ENCODE data around the gene ABL1. TPM values are rescaled to one million over a fixed set of nuclear protein-coding genes. Genes with fewer than 3 reads are reported as not detected.

ABL1 gene
- total RNA-seq, 4 donors from 2014 or later: 37.2 to 61.8 (median 56.2) TPM

DNA sequence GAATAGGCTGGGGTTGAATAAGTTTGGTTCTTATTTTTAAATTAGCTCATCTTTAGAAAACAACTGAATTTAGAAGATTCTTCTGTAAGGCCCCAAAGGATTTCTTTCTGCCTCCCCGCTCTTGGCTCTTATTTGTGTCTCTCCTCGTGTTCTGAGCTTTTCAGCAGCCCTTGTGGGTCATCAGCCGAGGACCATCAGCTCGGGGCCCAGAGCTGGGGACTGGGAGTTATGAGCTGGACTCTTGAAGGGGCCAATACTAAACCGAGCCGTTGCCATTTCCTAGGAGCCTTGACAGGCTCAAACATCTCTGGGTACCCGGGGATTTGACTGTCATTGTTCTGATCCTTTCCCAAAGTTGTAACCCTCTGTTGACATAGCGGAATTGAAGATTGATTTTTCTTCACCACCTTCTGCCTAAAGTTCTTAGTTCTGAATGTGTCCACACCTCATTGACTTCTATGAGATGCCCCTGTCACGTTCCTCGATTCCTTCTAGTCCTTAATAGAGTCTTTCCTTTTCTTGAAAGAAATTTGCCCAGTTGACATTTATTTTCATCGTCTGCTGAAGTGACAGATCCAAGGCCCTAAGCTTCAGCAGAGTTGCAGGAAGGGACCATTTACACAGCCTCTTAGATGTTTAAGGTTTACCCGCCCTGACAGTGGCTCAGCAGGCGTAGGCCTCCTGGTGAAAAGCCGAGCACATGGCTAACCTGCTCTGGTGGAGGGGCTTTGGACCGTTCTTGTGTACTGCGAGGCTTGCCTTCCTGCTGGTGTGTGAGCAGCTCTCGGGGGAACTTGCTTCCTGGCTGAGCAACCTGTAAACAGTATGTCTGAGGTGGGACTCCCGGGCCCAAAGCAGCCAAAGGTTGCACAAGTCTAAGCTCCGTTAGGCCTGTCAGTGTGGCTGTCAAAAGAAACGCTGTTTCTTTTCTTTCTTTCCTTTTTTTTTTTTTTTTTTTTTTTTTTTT lies 24.0 kb downstream of the ABL1 start:
- TF ChIP-seq, protein P1, sequence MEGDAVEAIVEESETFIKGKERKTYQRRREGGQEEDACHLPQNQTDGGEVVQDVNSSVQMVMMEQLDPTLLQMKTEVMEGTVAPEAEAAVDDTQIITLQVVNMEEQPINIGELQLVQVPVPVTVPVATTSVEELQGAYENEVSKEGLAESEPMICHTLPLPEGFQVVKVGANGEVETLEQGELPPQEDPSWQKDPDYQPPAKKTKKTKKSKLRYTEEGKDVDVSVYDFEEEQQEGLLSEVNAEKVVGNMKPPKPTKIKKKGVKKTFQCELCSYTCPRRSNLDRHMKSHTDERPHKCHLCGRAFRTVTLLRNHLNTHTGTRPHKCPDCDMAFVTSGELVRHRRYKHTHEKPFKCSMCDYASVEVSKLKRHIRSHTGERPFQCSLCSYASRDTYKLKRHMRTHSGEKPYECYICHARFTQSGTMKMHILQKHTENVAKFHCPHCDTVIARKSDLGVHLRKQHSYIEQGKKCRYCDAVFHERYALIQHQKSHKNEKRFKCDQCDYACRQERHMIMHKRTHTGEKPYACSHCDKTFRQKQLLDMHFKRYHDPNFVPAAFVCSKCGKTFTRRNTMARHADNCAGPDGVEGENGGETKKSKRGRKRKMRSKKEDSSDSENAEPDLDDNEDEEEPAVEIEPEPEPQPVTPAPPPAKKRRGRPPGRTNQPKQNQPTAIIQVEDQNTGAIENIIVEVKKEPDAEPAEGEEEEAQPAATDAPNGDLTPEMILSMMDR (IDR thresholded peaks at IDR 0.05; ENCODE audit: low read depth): no peak

DNA sequence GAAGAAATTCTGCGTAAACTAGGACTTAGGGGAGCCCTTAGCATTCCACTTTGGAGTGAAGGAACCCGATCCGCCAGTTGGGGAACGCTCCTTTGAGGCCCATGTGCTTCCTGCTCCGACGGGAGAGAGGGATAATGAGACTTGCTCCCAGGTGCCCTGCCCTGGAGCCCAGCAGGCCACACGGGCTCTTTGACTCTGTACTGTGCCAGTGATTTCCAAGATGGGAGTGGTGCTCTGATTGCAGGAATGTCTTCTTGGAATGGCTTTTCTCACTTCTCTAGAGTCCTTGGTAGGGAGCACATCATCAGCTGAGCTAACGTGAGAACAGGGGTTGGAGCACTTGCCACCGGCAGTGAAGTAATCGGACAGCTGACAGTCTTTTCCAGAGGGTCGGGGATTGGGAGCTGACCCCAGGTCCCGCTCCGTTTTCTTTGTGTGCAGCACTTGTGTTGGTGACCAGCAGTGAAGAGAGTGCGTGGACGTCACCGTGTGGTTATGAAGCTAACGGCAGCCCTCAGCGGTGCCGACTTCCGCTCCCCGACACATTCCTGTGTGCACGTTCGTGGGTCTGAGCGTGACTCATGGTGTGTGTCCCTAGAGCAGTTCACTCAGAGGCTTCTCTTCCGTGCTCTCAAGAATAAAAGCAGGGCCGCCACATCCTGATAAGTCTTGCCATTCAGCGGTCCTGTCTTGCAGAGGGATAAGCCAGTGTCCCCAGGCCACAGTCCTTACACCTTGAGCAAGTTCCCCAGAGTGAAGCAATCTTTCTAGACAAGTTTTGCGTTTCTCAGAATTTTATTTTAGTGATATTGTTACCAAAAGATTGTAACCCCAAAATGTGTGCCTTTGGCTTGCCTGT lies 25.6 kb downstream of the ABL1 start:
- TF ChIP-seq, protein P1 (IDR thresholded peaks at IDR 0.05; ENCODE audit: low read depth): no peak

DNA sequence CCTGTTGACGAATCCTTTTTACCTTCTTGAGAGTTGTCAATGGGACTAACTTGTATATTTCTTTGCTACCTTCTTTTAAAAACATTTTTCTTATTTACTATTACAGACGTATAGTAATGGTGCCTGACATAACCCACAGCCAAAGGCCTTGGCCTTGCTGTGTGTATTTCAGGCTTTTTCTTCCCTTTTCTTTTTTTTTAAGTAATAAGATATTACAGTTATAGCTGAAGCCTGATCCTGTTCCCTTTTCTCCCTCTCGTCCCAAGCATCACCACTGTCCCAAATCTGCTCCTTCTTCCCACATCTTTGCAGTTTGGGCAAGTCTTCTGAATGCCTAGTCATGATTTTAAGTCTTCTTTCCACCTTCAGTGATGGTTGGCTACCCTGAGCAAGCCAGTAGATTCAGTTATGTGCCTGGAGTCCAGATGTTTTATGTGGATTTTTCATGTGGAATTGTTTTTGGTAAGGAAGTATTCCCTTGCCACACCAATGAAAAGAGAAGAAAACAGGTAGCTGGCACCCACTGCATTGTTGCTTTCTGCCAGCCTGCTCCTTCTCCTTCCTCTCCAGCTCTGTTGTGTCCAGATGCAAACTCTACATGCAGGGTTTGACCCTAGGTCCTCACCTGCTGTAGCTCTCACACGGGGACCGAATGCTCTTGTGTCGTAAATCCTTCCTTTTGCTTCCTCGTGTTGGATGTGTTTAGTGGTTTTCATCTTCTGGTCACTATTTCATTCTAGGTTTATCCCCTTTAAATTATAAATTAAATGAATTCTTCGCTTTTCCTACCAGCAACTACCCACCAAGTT lies 26.5 kb downstream of the ABL1 start:
- TF ChIP-seq, protein P1 (IDR thresholded peaks at IDR 0.05; ENCODE audit: low read depth): no peak

DNA sequence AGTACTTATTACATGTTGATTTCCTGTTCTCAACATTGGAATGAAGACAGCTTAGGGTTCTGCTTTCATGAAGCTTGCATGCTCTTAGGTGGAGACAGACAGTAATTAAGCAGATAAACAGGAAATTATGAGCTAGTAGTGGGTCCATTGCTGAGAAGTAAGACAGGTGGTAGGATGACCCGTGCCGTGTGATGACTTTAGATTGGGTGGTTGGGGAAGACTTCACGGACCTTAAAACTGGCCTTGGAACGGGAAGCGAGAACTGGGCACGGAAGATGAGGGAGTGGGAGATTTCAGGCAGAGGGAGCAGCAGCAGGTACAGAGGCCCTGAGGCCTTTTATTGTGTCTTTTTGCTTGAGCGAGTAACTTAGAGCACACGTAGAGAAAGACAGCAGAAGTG lies 27.2 kb downstream of the ABL1 start:
- TF ChIP-seq, protein P1 (IDR thresholded peaks at IDR 0.05; ENCODE audit: low read depth): no peak

- TF ChIP-seq, protein P1 (IDR thresholded peaks at IDR 0.05; ENCODE audit: low read depth): no peak
Measured at GRCh38 chr9:130862747-130863146, 27.7 kb downstream of the ABL1 start.

GRCh38 chr9:130864541-130864940 lies 29.5 kb downstream of the ABL1 start:
- TF ChIP-seq, protein P1 (IDR thresholded peaks at IDR 0.05; ENCODE audit: low read depth): no peak
